Natural killer cell (primary cell): ENCODE data around the gene LARP4B. TPM values are rescaled to one million over a fixed set of nuclear protein-coding genes. Genes with fewer than 3 reads are reported as not detected.

ENCODE experiments used
- ATAC-seq, 3 donors: fragments of 150-1000 bp in 2 of 3; fragments of 200-7000 bp in 1 of 3; cut with Tn5 transposase; 1 replicate in 1 of 3; 2 replicates in 2 of 3; pipeline ENCODE4 v1.10.0; 2021; ENCODE audit warnings: mild to moderate bottlenecking in 2 of 3, moderate library complexity in 2 of 3
- DNase-seq, 2 donors: peaks; one replicate each; pipeline versions ENCODE4 v3.0.0 to v3.0.0-alpha.2; 2013 to 2021; ENCODE audit warnings: mixed read lengths in 1 of 2
- H3K27ac ChIP-seq: one replicate; pipeline ENCODE4 v1.5.1; 2013; ENCODE audit warnings: mild to moderate bottlenecking, low read length
- H3K27me3 ChIP-seq: one replicate; pipeline ENCODE4 v1.6.1; 2013; ENCODE audit warnings: low read length; ENCODE audit not compliant: control insufficient read depth, insufficient read depth
- H3K36me3 ChIP-seq: one replicate; pipeline ENCODE4 v1.6.1; 2013; ENCODE audit warnings: low read length; ENCODE audit not compliant: control insufficient read depth, insufficient read depth
- H3K4me1 ChIP-seq: one replicate; pipeline ENCODE4 v1.6.1; 2013; ENCODE audit warnings: low read length; ENCODE audit not compliant: control insufficient read depth, insufficient read depth
- H3K4me3 ChIP-seq: one replicate; pipeline ENCODE4 v1.5.1; 2013; ENCODE audit warnings: low read length
- H3K9me3 ChIP-seq: one replicate; pipeline ENCODE4 v1.6.1; 2013; ENCODE audit warnings: low read length; ENCODE audit not compliant: control insufficient read depth, insufficient read depth
- H3K27ac Mint-ChIP-seq, 2 donors: one replicate each; pipeline ENCODE4 v1.8.0; 2022; ENCODE audit warnings: mild to moderate bottlenecking in 2 of 2, mixed read lengths in 2 of 2, moderate library complexity in 1 of 2
- H3K27me3 Mint-ChIP-seq, 2 donors: one replicate each; pipeline ENCODE4 v1.8.0; 2022; ENCODE audit warnings: low read depth in 2 of 2, mixed read lengths in 2 of 2
- H3K36me3 Mint-ChIP-seq: one replicate; pipeline ENCODE4 v1.8.0; 2022; ENCODE audit warnings: mixed read lengths
- H3K4me1 Mint-ChIP-seq, 2 donors: one replicate each; pipeline ENCODE4 v1.8.0; 2022; ENCODE audit warnings: mixed read lengths in 2 of 2
- H3K4me3 Mint-ChIP-seq: one replicate; pipeline ENCODE4 v1.8.0; 2022; ENCODE audit warnings: mild to moderate bottlenecking, moderate library complexity, mixed read lengths
- H3K9me3 Mint-ChIP-seq, 2 donors: one replicate each; pipeline ENCODE4 v1.8.0; 2022; ENCODE audit warnings: mixed read lengths in 2 of 2
- WGBS: methylation state at CpG from one replicate; pipeline ENCODE4 v1.1.7; 2013; ENCODE audit warnings: missing lambda C conversion rate; ENCODE audit not compliant: insufficient coverage; 5-methylcytosine and 5-hydroxymethylcytosine counted together
- intact Hi-C: fragments of 100-400 bp; cut with micrococcal nuclease; formaldehyde crosslinking; loops from one replicate; pipeline ENCODE4 v1.14.2; 2022
- total RNA-seq, 4 donors: library from RNA; stranded (reverse); fragments of 120-200 nt in 1 of 4; gene quantifications; one replicate each; pipeline versions ENCODE4 v1.2.3 to v1.2.4, GENCODE V29; 2013 to 2022
- TF ChIP-seq, protein P1 (sequence below): fragments of 200-600 bp; IDR thresholded peaks from one replicate; pipeline ENCODE4 v1.8.0; 2022; ENCODE audit warnings: antibody characterized with exemption

LARP4B gene
- total RNA-seq, 3 donors from 2014 or later (not counting 1 experiment from before 2014, with no cell fraction given), result 75.5 to 95.4 (median 90.2) TPM

DNA sequence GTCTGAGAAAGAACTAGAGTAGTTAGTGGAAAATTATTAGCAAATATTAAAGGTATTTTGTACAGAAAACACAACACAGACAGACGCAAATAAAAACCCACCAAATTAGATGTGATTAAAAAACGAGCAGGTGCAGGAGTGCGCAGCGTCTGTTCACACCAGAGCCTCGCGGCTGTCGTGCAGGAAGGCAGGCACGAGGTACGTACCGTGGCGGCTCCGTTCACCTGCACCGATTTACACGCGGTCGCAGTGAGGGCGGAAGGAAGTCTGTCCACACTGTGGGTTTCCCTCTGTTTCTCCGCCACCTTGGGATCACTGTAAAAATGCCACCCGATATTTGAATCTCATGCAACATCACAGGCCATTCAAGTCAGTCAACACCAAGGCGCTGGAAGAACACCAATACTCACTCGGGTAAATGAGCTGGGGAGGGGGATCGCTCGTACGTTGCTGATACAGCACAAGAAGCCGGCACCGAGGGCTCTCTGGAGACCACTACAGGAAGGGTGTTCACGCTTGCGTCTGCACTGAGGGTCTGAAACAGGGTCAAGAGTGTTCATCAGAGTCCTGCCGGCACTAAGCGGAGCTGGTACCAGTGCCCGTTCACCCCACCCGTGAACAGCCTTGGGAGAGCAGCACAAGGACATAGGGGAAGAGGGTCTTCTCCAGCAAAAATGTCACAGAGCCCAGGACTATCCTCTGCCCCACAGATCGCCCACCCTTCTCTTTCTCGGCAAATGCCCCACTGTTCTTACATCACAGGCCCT, 116.8 kb downstream of the LARP4B start:
- H3K27me3 Mint-ChIP-seq, result no peaks in the 10 kb centered on the region
- WGBS, result 97% methylated on average over 34 of the region's 34 CpGs
- Histone ChIP-seq H3K9me3 (no peaks in the 10 kb centered on the region), H3K27me3 (no peaks in the 10 kb centered on the region), H3K4me3 (no peak overlapping the region), H3K27ac (no peak overlapping the region), H3K36me3 (peaks cover 79% of the 10 kb centered on the region), H3K4me1 (peaks cover 3% of the 10 kb centered on the region)
- no peak for ATAC-seq
- no peaks in the 10 kb centered on the region for H3K9me3 Mint-ChIP-seq
- TF ChIP-seq, protein P1, sequence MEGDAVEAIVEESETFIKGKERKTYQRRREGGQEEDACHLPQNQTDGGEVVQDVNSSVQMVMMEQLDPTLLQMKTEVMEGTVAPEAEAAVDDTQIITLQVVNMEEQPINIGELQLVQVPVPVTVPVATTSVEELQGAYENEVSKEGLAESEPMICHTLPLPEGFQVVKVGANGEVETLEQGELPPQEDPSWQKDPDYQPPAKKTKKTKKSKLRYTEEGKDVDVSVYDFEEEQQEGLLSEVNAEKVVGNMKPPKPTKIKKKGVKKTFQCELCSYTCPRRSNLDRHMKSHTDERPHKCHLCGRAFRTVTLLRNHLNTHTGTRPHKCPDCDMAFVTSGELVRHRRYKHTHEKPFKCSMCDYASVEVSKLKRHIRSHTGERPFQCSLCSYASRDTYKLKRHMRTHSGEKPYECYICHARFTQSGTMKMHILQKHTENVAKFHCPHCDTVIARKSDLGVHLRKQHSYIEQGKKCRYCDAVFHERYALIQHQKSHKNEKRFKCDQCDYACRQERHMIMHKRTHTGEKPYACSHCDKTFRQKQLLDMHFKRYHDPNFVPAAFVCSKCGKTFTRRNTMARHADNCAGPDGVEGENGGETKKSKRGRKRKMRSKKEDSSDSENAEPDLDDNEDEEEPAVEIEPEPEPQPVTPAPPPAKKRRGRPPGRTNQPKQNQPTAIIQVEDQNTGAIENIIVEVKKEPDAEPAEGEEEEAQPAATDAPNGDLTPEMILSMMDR, result no peak
- H3K4me3 Mint-ChIP-seq, result no peak overlapping the region
- H3K4me1 Mint-ChIP-seq, result peaks cover 7 to 9% of the 10 kb centered on the region in 2 donors
- intact Hi-C loops, result no loop called here
- DNase-seq, result no peak
- no peaks in the 10 kb centered on the region for H3K36me3 Mint-ChIP-seq
- H3K27ac Mint-ChIP-seq, result peak overlapping the region in 1 of 2 donors; percentile 10

DNA sequence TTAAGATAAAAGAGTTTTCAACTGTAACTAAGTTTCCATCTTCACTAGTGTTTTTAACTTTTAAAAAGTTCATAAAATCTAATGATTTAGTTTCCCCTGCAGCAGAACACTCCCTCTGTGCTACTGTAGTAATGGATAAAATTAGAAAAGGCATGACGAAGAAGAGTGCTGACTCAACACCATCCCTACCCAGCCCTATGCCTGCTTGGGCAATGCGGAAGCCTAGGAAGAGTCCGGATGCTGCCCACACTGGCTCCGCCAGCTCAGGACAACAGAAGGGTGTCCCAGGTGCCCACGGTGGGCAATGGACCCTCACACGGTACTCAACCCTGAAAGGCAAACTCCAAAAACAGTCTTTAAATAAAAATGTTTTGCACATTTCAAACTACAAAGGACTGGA, 118.2 kb downstream of the LARP4B start:
- Histone ChIP-seq H3K27me3 (no peaks in the 10 kb centered on the region), H3K9me3 (no peaks in the 10 kb centered on the region), H3K4me3 (no peak overlapping the region), H3K36me3 (peaks cover 67% of the 10 kb centered on the region), H3K27ac (no peak overlapping the region), H3K4me1 (peaks cover 3% of the 10 kb centered on the region)
- H3K36me3 Mint-ChIP-seq, result no peaks in the 10 kb centered on the region
- H3K4me1 Mint-ChIP-seq, result peaks cover 6 to 7% of the 10 kb centered on the region in 2 donors
- TF ChIP-seq, protein P1, result no peak
- no peak for DNase-seq
- peak overlapping the region; percentile 53 to 69 for H3K27ac Mint-ChIP-seq
- no peaks in the 10 kb centered on the region for H3K27me3 Mint-ChIP-seq
- WGBS, result 97% methylated on average over 5 of the region's 6 CpGs
- no peak overlapping the region for H3K4me3 Mint-ChIP-seq
- intact Hi-C loops, result no loop called here
- no peak for ATAC-seq
- H3K9me3 Mint-ChIP-seq, result no peaks in the 10 kb centered on the region

DNA sequence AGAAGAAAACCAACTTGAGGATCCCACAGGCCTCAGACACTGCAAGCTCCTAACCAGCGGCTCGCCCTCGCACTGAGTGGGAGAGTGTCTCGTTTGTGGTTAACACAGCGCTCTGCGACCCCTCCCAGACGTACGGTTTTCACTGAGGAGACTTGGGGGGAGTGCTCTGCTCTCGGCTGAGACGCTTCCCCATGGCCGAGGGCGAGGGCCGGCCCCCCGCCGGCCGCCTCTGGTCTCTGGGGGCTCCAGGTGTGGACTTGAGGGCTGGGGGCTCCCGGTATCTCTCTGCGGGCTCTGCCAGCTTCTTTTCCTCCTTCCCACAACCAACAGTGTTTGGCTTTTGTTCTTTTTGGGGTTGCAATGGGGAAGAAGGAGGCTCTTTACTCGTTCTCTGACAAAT, 118.7 kb downstream of the LARP4B start:
- Mint-ChIP-seq H3K27ac (peak overlapping the region; percentile 53 to 69), H3K36me3 (no peaks in the 10 kb centered on the region), H3K27me3 (no peaks in the 10 kb centered on the region), H3K4me3 (no peak overlapping the region), H3K4me1 (peaks cover 6 to 7% of the 10 kb centered on the region in 2 donors), H3K9me3 (no peaks in the 10 kb centered on the region)
- Histone ChIP-seq H3K36me3 (peaks cover 67% of the 10 kb centered on the region), H3K4me3 (no peak overlapping the region), H3K27ac (no peak overlapping the region), H3K27me3 (no peaks in the 10 kb centered on the region), H3K4me1 (peaks cover 3% of the 10 kb centered on the region), H3K9me3 (no peaks in the 10 kb centered on the region)
- TF ChIP-seq, protein P1, result no peak
- ATAC-seq (peak in 1 of 3 donors; percentile 25), DNase-seq (no peak)
- WGBS, result 74% methylated on average over 19 of the region's 19 CpGs
- intact Hi-C loops, result no loop called here
